ELF-1 (cell line): ENCODE results near the gene NT5C.

Experiments used
- DNase-seq: peaks from one replicate; pipeline ENCODE4 v3.0.0-alpha.2; 2016; ENCODE audit warnings: low read depth, low spot score

NT5C gene

DNA sequence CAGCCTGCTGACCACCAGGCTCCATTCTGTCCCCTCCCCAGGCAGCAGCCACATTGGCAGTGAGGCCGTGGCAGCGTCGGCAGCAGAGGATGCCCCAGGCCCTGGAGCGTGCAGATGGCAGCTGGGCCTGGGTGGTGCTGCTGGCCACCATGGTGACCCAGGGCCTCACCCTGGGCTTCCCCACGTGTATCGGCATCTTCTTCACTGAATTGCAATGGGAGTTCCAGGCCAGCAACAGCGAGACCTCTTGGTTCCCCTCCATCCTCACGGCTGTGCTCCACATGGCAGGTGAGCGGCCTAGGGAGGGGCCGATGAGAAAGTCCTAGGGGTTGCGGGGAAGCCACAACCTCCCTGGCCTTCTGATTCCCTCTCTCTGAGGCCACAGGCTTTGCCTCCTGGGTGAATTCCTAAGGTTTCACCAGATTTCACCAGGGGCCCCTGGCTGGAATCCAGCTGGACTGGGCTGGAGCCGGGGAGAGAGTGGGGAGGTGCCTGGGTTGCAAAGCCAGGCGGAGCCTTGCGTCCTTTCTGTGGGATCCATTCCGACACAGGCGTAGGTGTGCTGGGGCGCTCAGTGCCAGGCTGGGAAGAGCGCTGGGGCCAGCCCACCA lies 37.9 kb downstream of the NT5C start:
- peak; percentile 71 for DNase-seq

DNA sequence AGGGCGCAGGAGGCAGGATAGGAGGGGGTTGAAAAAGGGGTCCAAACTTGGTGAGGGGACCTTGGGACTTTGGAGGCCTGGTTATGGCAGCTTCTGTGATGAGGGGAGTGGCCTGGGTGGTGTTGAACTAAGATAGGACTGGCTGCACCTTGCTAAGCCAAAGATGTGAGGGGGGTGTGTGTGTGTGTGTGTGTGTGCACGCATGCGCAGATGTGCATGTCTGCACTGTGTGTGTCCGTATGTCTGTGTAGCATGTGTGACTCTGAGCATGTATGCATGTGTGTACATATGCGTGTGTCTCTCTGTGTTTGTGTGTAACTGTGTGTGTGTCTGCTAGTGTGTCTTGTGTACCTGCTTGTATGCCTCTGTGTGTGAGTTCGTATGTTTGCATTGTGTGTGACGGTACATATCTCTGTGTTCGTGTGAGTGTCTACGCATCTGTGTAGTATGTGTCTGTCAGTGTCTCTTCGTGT lies 39.7 kb downstream of the NT5C start:
- DNase-seq = no peak

DNA sequence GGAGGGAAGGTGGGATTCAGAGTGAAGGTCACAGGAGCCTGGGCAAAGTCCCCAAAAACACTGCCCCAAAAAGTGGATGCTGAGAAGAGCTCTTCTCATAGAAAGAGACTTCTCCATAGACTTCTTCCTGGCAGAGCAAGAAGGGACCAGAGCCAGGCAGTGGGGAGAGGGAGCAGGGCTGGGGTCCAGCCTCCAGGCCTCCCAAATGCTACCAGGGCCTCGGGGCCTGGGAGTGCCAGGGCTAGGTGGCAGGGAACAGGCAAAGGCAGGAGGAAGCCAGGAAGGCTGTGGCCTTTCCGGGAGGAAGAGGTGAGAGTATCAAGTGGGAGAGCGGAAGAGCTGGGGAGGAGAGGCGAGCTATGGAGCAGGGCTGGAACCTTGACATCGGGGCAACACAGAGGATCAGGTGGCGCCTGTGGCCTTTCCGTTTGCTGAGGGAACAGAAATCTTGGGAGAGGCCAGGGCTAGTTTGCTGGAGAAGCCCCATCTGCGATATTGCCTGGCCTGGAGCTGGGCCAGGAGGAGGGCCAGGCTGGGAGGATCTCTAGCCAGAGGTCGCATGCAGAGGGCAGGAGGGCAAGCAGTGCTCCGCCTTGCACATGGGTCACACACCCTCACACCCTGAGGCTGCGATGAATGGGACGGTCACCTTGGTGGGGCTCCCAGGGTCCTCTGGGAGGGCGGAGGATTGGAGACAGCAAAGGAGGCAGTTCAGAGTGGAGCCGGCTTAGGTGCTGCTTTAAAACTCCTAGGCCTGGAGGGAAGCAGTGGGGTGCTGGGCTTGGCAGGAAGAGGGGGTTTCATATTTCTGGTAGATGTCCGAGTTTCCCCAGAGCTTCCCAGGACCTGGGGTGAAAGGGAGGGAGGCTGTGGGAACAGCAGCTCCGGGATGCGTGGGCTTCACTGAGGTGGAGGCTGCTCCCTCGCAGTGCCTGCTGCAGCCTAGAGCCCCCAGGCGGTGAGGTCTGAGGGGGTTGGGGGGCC lies 40.4 kb downstream of the NT5C start:
- no peak for DNase-seq

- no peak for DNase-seq
These were observed 42.8 kb downstream of the NT5C start for GRCh38 chr17:75088465-75089417.

GRCh38 chr17:75087558-75088453 lies 43.7 kb downstream of the NT5C start, which contains the start of gene SLC16A5:
Gene SLC16A5, plus strand, starts transcription at chr17:75087954. Its CDS starts 5,683 bp downstream, at chr17:75093637.
- DNase-seq = peak; percentile 95

DNA sequence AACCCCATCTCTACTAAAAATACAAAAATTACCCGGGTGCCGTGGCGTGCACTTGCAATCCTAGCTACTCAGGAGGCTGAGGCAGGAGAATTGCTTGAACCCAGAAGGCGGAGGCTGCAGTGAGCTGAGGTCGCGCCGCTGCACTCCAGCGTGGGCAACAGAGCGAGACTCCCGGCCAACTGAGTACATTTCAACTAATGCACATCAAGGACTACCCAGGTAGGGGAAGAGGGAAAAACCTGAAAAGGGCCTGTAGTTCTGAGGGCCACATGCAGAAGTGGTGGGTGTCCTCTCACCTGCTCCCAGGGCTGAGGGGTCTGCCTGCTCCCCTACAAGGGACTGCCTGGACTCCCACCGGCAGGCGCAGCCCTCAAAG lies 44.4 kb downstream of the NT5C start:
- no peak for DNase-seq

DNA sequence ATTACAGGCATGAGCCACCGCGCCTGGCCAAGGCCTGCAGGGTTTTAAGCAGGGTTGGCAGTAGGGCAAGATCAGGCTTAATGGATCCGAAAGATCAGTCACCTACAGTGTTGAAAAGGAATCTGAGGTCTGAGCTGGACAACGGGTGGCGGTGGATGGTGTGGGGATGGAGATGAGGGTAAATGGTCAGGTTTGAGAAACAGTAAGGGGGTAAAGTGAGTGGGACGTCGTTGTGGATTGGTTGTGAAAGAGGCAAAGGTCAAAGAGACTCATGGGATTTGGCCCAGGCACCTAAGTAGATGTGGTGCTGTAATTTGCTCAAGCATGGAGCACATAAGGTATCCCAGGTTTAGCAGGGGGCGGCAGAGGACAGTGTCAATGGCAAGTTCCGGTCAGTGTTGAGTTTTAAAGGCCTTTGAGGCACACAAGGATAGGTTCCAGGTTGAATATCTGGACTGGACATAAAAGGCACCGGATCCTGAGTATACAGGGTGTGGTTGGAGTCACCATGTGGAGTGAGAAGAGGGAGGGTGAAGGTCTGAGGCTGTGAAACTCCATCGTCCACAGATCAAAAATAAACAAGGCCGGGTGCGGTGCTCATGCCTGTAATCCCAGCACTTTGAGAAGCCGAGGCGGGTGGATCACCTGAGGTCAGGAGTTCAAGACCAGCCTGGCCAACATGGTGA lies 44.9 kb downstream of the NT5C start:
- no peak for DNase-seq

DNA sequence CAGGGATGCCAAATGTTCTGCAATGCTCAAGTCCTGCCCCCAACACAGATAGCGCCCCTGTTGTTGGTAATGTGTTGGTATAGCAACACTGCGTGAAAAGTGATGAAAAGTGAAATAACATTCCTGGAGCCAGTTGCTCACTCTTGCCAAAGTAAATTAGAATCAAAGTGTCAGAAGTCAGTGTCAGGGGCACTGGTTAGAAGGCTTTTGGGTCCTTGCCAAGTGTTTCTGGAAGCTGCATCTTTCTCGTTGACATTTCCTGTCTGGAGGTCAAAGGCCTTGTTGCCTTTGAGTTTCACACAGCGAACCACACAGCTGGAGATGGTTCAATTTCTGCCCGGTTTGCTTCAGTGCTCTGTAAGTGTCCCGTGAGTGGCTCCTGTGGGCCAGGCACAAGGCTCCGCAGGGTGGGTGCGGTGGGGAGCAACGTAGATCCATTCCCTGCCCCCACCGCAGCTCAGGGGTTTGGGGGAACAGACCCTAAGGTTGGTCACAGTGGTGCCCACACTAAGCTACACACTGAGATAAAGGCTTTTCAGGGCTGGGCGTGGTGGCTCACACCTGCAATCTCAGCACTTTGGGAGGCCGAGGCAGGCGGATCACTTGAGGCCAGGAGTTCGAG lies 47.4 kb downstream of the NT5C start:
- no peak for DNase-seq

DNA sequence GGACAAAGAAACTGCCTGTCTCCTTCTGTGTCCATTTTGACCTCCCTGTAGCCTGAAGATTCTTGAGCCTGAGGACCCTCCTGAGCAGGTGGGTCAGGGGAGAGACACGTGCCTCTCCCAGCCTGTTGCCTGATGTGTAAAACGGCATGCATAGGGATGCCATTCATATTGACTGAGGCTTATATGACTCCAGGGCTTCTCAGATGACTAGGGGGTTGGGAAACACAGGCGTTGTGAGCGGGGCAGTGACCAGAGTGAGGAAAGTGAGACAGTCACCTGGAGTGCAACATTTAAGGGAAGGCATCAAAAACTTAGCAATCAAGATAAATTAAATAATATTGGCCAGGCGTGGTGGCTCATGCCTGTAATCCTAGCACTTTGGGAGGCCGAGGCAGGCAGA lies 48.9 kb downstream of the NT5C start:
- no peak for DNase-seq

- no peak for DNase-seq
These were observed 49.7 kb downstream of the NT5C start for GRCh38 chr17:75081611-75082540.
